Brain microvascular endothelial cell (primary cell): ENCODE data around the gene SNED1.

Source experiments
- DNase-seq: peaks from one replicate; pipeline ENCODE4 v3.0.0-alpha.2; 2020
- H3K27ac ChIP-seq: fragments of 250-450 bp; sonication (Bioruptor Pico); 2 replicates; pipeline ENCODE4 v1.5.1; 2020; ENCODE audit warnings: mild to moderate bottlenecking, moderate library complexity
- H3K27me3 ChIP-seq: fragments of 250-450 bp; sonication (Bioruptor Pico); replicated peaks from 2 replicates; pipeline ENCODE4 v1.5.1; 2020; ENCODE audit warnings: mild to moderate bottlenecking
- H3K36me3 ChIP-seq: fragments of 250-450 bp; sonication (Bioruptor Pico); replicated peaks from 2 replicates; pipeline ENCODE4 v1.5.1; 2020; ENCODE audit warnings: mild to moderate bottlenecking
- H3K4me3 ChIP-seq: 2 replicates; pipeline ENCODE4 v1.5.1; 2011; ENCODE audit warnings: low read depth, mild to moderate bottlenecking, control low read depth, low read length, moderate library complexity
- CTCF ChIP-seq: IDR thresholded peaks from 2 replicates; pipeline ENCODE4 v1.5.1; 2011; ENCODE audit warnings: low read depth, mild to moderate bottlenecking, moderate library complexity, low read length, control low read depth, inconsistent platforms; ENCODE audit errors: missing control alignments
- in situ Hi-C: cut with HindIII; loops from 2 replicates; pipeline ENCODE4 v1.10.0; 2017; ENCODE audit warnings: low sequenced_read_pairs, low pct_ligation_motif_present

Gene SNED1

GRCh38 chr2:241014764-241015163 is 16.3 kb downstream of the SNED1 start:
- Histone ChIP-seq H3K27me3 (no peaks in the 10 kb centered on the region), H3K4me3 (no peak overlapping the region), H3K27ac (no peak overlapping the region), H3K36me3 (no peaks in the 10 kb centered on the region)
- no peak for TF ChIP-seq CTCF
- in situ Hi-C loops: no loop called here
- no peak for DNase-seq

GRCh38 chr2:241015439-241015838 is 17.0 kb downstream of the SNED1 start:
- Histone ChIP-seq H3K36me3 (no peaks in the 10 kb centered on the region), H3K27me3 (no peaks in the 10 kb centered on the region), H3K27ac (no peak overlapping the region), H3K4me3 (no peak overlapping the region)
- in situ Hi-C loops: no loop called here
- TF ChIP-seq CTCF: no peak
- DNase-seq: no peak

GRCh38 chr2:241017228-241017940 is 19.0 kb downstream of the SNED1 start:
- Histone ChIP-seq H3K27ac (no peak overlapping the region), H3K4me3 (no peak overlapping the region), H3K27me3 (no peaks in the 10 kb centered on the region), H3K36me3 (no peaks in the 10 kb centered on the region)
- no peak for TF ChIP-seq CTCF
- no peak for DNase-seq
- in situ Hi-C loops: no loop called here

GRCh38 chr2:241018051-241018891 is 19.9 kb downstream of the SNED1 start:
- Histone ChIP-seq H3K27me3 (no peaks in the 10 kb centered on the region), H3K36me3 (no peaks in the 10 kb centered on the region), H3K4me3 (no peak overlapping the region), H3K27ac (no peak overlapping the region)
- no peak for DNase-seq
- in situ Hi-C loops: no loop called here
- no peak for TF ChIP-seq CTCF

GRCh38 chr2:241019441-241020139 is 21.2 kb downstream of the SNED1 start:
- no peaks in the 10 kb centered on the region for H3K27me3 ChIP-seq
- no peaks in the 10 kb centered on the region for H3K36me3 ChIP-seq
- no peak overlapping the region for H3K27ac ChIP-seq
- H3K4me3 ChIP-seq: no peak overlapping the region
- in situ Hi-C loops: no loop called here
- DNase-seq: no peak
- no peak for TF ChIP-seq CTCF
